Sigmoid colon (tissue), 7 donors: ENCODE results near the gene PPM1F. TPM values are rescaled to one million over a fixed set of nuclear protein-coding genes. Genes with fewer than 3 reads are reported as not detected.

Experiments used
- DNase-seq: peaks from one replicate; pipeline ENCODE4 v3.0.0-alpha.2; 2019
- H3K27ac ChIP-seq, 4 donors: fragments of 200-600 bp; sonication (generic); one replicate each; pipeline ENCODE4 v1.5.1; 2016 to 2019; ENCODE audit warnings: mild to moderate bottlenecking in 1 of 4
- H3K27me3 ChIP-seq, 3 donors: fragments of 200-600 bp; sonication (generic); one replicate each; pipeline ENCODE4 v1.5.1; 2019; ENCODE audit warnings: mild to moderate bottlenecking in 1 of 3
- H3K36me3 ChIP-seq, 4 donors: fragments of 200-600 bp; sonication (generic); one replicate each; pipeline ENCODE4 v1.5.1; 2016 to 2019
- H3K4me1 ChIP-seq, 4 donors: fragments of 200-600 bp; sonication (generic); one replicate each; pipeline ENCODE4 v1.5.1; 2017 to 2019
- H3K4me3 ChIP-seq, 4 donors: fragments of 200-600 bp; sonication (generic); one replicate each; pipeline ENCODE4 v1.5.1; 2017 to 2019; ENCODE audit warnings: mild to moderate bottlenecking in 2 of 4, moderate library complexity in 1 of 4
- H3K9me3 ChIP-seq, 4 donors: fragments of 200-600 bp in 3 of 4; sonication (generic) in 3 of 4; one replicate each; pipeline versions ENCODE4 v1.5.1 to v1.6.1; 2013 to 2019
- CTCF ChIP-seq, 4 experiments: fragments of 450-650 bp in 3 of 4; fragments of 200-600 bp in 1 of 4; IDR thresholded peaks; one replicate each; pipeline ENCODE4 v1.5.1; 2016 to 2019; ENCODE audit warnings: antibody characterized with exemption in 4 of 4, mild to moderate bottlenecking in 3 of 4, moderate library complexity in 2 of 4
- EP300 ChIP-seq, 4 donors: sonication (generic); formaldehyde crosslinking; IDR thresholded peaks; one replicate each; pipeline ENCODE4 v1.6.1; 2017; ENCODE audit warnings: antibody characterized with exemption in 4 of 4
- POLR2A ChIP-seq, 2 donors: fragments of 450-650 bp; IDR thresholded peaks; one replicate each; pipeline ENCODE4 v1.6.1; 2016; ENCODE audit warnings: antibody characterized with exemption in 2 of 2, mild to moderate bottlenecking in 2 of 2, moderate library complexity in 2 of 2
- POLR2AphosphoS5 ChIP-seq, 4 donors: sonication (generic); formaldehyde crosslinking; IDR thresholded peaks; one replicate each; pipeline ENCODE4 v1.6.1; 2017; ENCODE audit warnings: antibody characterized with exemption in 4 of 4
- WGBS, 2 donors: extraction: QIAGEN DNeasy Blood & Tissue Kit; methylation state at CpG; one replicate each; pipeline ENCODE4 v1.1.7; 2013; 5-methylcytosine and 5-hydroxymethylcytosine counted together
- intact Hi-C: fragments of 100-400 bp; cut with DNase I; formaldehyde crosslinking; loops from one replicate; pipeline ENCODE4 v1.15.1; 2023
- polyA plus RNA-seq, 3 donors: library from polyadenylated mRNA; stranded (reverse); fragments of 200-250 nt; gene quantifications; one replicate each; pipeline ENCODE4 v1.2.3, GENCODE V29; 2013
- total RNA-seq, 4 donors: library from RNA; depleted of rRNA; stranded (reverse); fragments of >200 nt; gene quantifications; one replicate each; pipeline ENCODE4 v1.1.0, GENCODE V29; 2016
- donor health status: healthy with polysubstance abuse.
- donor health status: Bipolar disorder and iron deficiency.
- donor health status: healthy.

PPM1F gene
- total and polyA plus RNA-seq, 7 donors, result 2.5 to 39.2 (median 20.3) TPM

- no peak for DNase-seq
- intact Hi-C loops, result loop anchor here (1.0 kb wide), 3 partner anchors 15 to 224 kb away; partner anchors contain the start of genes MAPK1 and PPM1F
- H3K4me3 ChIP-seq, result peak overlapping the region; percentile 39 to 64 (median 61)
- H3K27ac ChIP-seq, result peak overlapping the region; percentile 94 to 96 (median 94)
- no peak for TF ChIP-seq CTCF (IDR thresholded peaks at IDR 0.05)
- H3K4me1 ChIP-seq, result peaks cover 0 to 68% (median 53%) of the 10 kb centered on the region in 4 donors
- no peaks in the 10 kb centered on the region for H3K27me3 ChIP-seq
- no peaks in the 10 kb centered on the region for H3K9me3 ChIP-seq
- 16 to 37% methylated on average over 8 of the region's 8 CpGs for WGBS, 2 donors
- peaks cover 11 to 26% (median 18%) of the 10 kb centered on the region in 4 donors for H3K36me3 ChIP-seq
Observed at GRCh38 chr22:21937821-21938070, 14.9 kb downstream of the PPM1F start.

- Histone ChIP-seq H3K27ac (peak overlapping the region; percentile 94 to 96 (median 94)), H3K4me1 (peaks cover 0 to 62% (median 47%) of the 10 kb centered on the region in 4 donors), H3K4me3 (peak overlapping the region in 3 of 4 donors; percentile 61 to 64 (median 61)), H3K9me3 (no peaks in the 10 kb centered on the region), H3K27me3 (no peaks in the 10 kb centered on the region), H3K36me3 (peaks cover 16 to 31% (median 23%) of the 10 kb centered on the region in 4 donors)
- intact Hi-C loops, result no loop called here
- WGBS, 2 donors, result 68 to 75% methylated on average over 20 of the region's 20 CpGs
- no peak for DNase-seq
- no peak for TF ChIP-seq EP300 (IDR thresholded peaks at IDR 0.05)
- TF ChIP-seq POLR2AphosphoS5 (IDR thresholded peaks at IDR 0.05), result no peak
- TF ChIP-seq CTCF (IDR thresholded peaks at IDR 0.05), result no peak
- no peak for TF ChIP-seq POLR2A (IDR thresholded peaks at IDR 0.05)
Observed at GRCh38 chr22:21937041-21937820, 15.4 kb downstream of the PPM1F start.

DNA sequence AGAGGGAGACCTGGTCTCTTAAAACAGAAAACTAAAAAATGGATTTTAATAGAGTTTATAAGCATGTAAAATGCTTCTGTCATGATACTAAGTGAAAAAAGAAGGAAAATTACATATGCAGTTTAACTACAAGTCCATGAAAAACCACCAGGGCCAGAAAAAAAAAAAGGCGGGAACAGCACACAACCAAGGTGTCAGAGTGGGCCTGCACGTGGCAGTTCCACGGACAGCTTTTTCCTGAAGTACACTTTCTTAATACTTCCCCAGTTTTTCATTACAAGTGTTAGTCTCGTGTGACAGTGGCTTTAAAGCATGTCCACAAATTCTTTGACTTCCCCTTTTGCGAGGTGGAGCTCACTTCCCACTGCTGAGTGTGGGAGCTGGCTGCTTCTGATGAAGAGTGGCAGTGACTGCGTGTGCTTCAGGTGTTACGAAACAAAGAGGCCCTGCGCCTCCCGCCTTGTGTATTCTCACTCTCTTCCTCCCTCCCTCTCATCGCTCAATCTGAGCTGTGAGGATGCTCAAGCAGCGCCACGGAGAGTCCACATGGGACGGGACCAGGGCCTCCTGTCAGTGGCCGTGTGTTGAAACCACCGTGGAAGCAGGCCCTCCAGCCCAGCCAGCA, 16.4 kb downstream of the PPM1F start:
- Histone ChIP-seq H3K36me3 (peaks cover 18 to 41% (median 25%) of the 10 kb centered on the region in 4 donors), H3K27ac (peak overlapping the region; percentile 94 to 96 (median 94)), H3K4me1 (peaks cover 0 to 53% (median 39%) of the 10 kb centered on the region in 4 donors), H3K9me3 (no peaks in the 10 kb centered on the region), H3K4me3 (no peak overlapping the region), H3K27me3 (no peaks in the 10 kb centered on the region)
- TF ChIP-seq EP300 (IDR thresholded peaks at IDR 0.05), result no peak
- TF ChIP-seq POLR2AphosphoS5 (IDR thresholded peaks at IDR 0.05), result no peak
- TF ChIP-seq POLR2A (IDR thresholded peaks at IDR 0.05), result no peak
- no peak for TF ChIP-seq CTCF (IDR thresholded peaks at IDR 0.05)
- intact Hi-C loops, result no loop called here
- WGBS, 2 donors, result 70 to 91% methylated on average over 15 of the region's 15 CpGs
- no peak for DNase-seq

DNA sequence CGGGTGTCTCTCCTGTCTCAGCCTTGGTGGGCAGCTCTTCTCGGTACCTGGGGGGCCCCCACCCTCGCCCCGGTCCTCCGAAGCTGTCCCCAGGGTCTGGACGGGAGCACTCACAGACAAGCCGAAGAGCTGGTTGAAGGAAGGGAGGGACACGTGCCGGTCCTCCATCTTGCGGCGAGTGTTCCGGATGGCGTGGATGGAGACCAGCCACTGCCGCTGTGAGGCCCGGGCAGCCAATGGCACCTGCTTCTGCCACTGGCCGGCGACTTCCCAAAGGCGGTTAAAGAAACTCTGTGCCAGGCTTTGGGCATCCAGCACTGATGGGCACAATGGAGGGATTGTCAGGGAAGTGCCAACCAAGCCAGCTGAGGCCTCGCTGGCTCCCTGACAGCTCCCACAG, 18.7 kb downstream of the PPM1F start:
- Histone ChIP-seq H3K27me3 (no peaks in the 10 kb centered on the region), H3K4me1 (peaks cover 0 to 34% (median 25%) of the 10 kb centered on the region in 4 donors), H3K36me3 (peaks cover 36 to 65% (median 45%) of the 10 kb centered on the region in 4 donors), H3K27ac (peak overlapping the region in 1 of 4 donors; percentile 18), H3K4me3 (no peak overlapping the region), H3K9me3 (no peaks in the 10 kb centered on the region)
- DNase-seq, result no peak
- TF ChIP-seq CTCF (IDR thresholded peaks at IDR 0.05) (no peak), POLR2AphosphoS5 (IDR thresholded peaks at IDR 0.05) (no peak), POLR2A (IDR thresholded peaks at IDR 0.05) (no peak), EP300 (IDR thresholded peaks at IDR 0.05) (no peak)
- intact Hi-C loops, result loop anchor here (1.0 kb wide), 1 partner anchor 221 kb away; no protein-coding TSS in a partner anchor
- WGBS, 2 donors, result 97 to 98% methylated on average over 19 of the region's 19 CpGs
